ENCODE measurements around the gene SLC4A1. TPM values are rescaled to one million over a fixed set of nuclear protein-coding genes. Genes with fewer than 3 reads are reported as not detected.

The SLC4A1 gene
- total and polyA plus RNA-seq, 2 experiments from 2014 or later, result not detected

DNA sequence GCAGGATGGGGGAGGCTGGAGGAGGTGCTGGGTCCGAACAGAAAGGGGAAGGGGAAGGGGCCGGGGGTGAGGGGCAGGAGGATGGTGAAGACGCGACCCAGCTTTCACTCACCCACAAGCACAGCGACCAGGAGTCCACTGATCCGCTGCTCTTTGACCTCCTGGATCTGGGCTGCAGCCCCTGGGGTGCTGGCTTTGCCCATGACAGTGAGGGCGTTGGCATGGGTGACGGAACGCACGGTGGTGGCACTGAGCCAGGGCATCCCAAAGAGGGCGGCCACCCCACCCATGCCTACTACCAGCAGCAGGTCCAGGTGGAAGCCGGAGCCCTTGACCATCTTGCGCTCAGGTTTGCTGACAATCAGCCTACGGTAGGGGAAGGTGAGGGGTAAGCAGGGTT is 14.9 kb downstream of the SLC4A1 start:
- H2AFZ ChIP-seq, result no peak overlapping the region
- DNase-seq (ENCODE audit: low spot score) (no peak), ATAC-seq (no peak)
- H3K9me3 Mint-ChIP-seq, result no peaks in the 10 kb centered on the region; the same call in 2 of the 3 replicates
- H3K27ac Mint-ChIP-seq, result no peak overlapping the region
- 0 out of 2 replicates have a peak, but pooled peaks cover 4% of the 10 kb centered on the region for H3F3A ChIP-seq (replicated peaks; ENCODE audit: low read depth)
- no peak overlapping the region for H3K27ac ChIP-seq (ENCODE audit: low read depth)
- no peaks in the 10 kb centered on the region for H3K36me3 ChIP-seq (ENCODE audit: insufficient read depth)
- H3K79me2 ChIP-seq (replicated peaks; ENCODE audit: insufficient read depth), result no peaks in the 10 kb centered on the region
- H3K36me3 Mint-ChIP-seq (ENCODE audit: low read depth), result no peaks in the 10 kb centered on the region
- H3K9me2 ChIP-seq (ENCODE audit: insufficient read depth), result no peaks in the 10 kb centered on the region
- no peak overlapping the region for H3K4me2 ChIP-seq
- H4K20me1 ChIP-seq (replicated peaks; ENCODE audit: insufficient read depth), result no peaks in the 10 kb centered on the region
- peaks cover 16% of the 10 kb centered on the region for H3K27me3 Mint-ChIP-seq (ENCODE audit: insufficient read depth, low read depth, poor library complexity)
- H3K4me3 ChIP-seq, result no peak overlapping the region
- H3K27me3 ChIP-seq (ENCODE audit: insufficient read depth), result no peaks in the 10 kb centered on the region
- TF ChIP-seq EZH2 (IDR thresholded peaks at IDR 0.05; ENCODE audit: low read depth, unreplicated experiment) (no peak), NANOG (IDR thresholded peaks at IDR 0.05; ENCODE audit: borderline replicate concordance) (no peak)
- H3K4me1 Mint-ChIP-seq, result no peaks in the 10 kb centered on the region; the same call in 1 of the 3 replicates
- H3K4me1 ChIP-seq (ENCODE audit: insufficient read depth), result no peaks in the 10 kb centered on the region
- no peak overlapping the region for H3K4me3 Mint-ChIP-seq

- Histone ChIP-seq H3K79me2 (replicated peaks; ENCODE audit: insufficient read depth) (no peaks in the 10 kb centered on the region), H3K27me3 (ENCODE audit: insufficient read depth) (no peaks in the 10 kb centered on the region), H4K20me1 (replicated peaks; ENCODE audit: insufficient read depth) (no peaks in the 10 kb centered on the region), H2AFZ (no peak overlapping the region), H3K4me1 (ENCODE audit: insufficient read depth) (peaks cover 11% of the 10 kb centered on the region; the same call in 1 of the 2 replicates), H3K9me2 (ENCODE audit: insufficient read depth) (no peaks in the 10 kb centered on the region), H3K4me3 (no peak overlapping the region), H3K4me2 (no peak overlapping the region), H3K36me3 (ENCODE audit: insufficient read depth) (no peaks in the 10 kb centered on the region), H3F3A (replicated peaks; ENCODE audit: low read depth) (0 out of 2 replicates have a peak, but pooled peaks cover 4% of the 10 kb centered on the region), H3K27ac (ENCODE audit: low read depth) (no peak overlapping the region)
- no peak for ATAC-seq
- Mint-ChIP-seq H3K36me3 (ENCODE audit: low read depth) (no peaks in the 10 kb centered on the region), H3K27ac (no peak overlapping the region), H3K9me3 (no peaks in the 10 kb centered on the region; the same call in 2 of the 3 replicates), H3K4me3 (no peak overlapping the region), H3K27me3 (ENCODE audit: insufficient read depth, low read depth, poor library complexity) (peaks cover 23% of the 10 kb centered on the region), H3K4me1 (peaks cover 15% of the 10 kb centered on the region)
- no peak for DNase-seq (ENCODE audit: low spot score)
- no peak for TF ChIP-seq JUNB (IDR thresholded peaks at IDR 0.05; ENCODE audit: unreplicated experiment)
- no peak for TF ChIP-seq EZH2phosphoT487 (IDR thresholded peaks at IDR 0.05; ENCODE audit: unreplicated experiment)
- TF ChIP-seq EZH2 (IDR thresholded peaks at IDR 0.05; ENCODE audit: low read depth, unreplicated experiment), result no peak
- TF ChIP-seq ZNF462 (CRISPR knock-in tag; IDR thresholded peaks at IDR 0.05), result no peak
- no peak for TF ChIP-seq STAT1 (IDR thresholded peaks at IDR 0.05; ENCODE audit: unreplicated experiment)
- TF ChIP-seq ZNF114 (CRISPR knock-in tag; IDR thresholded peaks at IDR 0.05), result no peak
- TF ChIP-seq CTCF (conservative IDR thresholded peaks at IDR 0.05; ENCODE audit: low read depth in 2 of 2), result no peak
- TF ChIP-seq ZNF331 (CRISPR knock-in tag; IDR thresholded peaks at IDR 0.05; ENCODE audit: low read depth), result no peak
- TF ChIP-seq, protein P1, sequence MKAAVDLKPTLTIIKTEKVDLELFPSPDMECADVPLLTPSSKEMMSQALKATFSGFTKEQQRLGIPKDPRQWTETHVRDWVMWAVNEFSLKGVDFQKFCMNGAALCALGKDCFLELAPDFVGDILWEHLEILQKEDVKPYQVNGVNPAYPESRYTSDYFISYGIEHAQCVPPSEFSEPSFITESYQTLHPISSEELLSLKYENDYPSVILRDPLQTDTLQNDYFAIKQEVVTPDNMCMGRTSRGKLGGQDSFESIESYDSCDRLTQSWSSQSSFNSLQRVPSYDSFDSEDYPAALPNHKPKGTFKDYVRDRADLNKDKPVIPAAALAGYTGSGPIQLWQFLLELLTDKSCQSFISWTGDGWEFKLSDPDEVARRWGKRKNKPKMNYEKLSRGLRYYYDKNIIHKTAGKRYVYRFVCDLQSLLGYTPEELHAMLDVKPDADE (IDR thresholded peaks at IDR 0.05), result no peak
- TF ChIP-seq NANOG (IDR thresholded peaks at IDR 0.05; ENCODE audit: borderline replicate concordance), result no peak
Measured at GRCh38 chr17:44251062-44251461, 16.9 kb downstream of the SLC4A1 start.

Measured in GM23338 (cell line).